NCI-H526 treated with DMSO at 0.1 percent for 48 hours (cell line): ENCODE measurements around the gene MAP3K7.
"Not testable (repeated sequence)": the region's sequence is repeated elsewhere in the genome, so short reads cannot be mapped to it uniquely, and the experiment has no call there.

ENCODE experiments used
- DNase-seq: peaks from one replicate; lab custom pipeline; 2025; lab: John Stamatoyannopoulos, UW

Gene MAP3K7

GRCh38 chr6:90578894-90579549, 7.8 kb downstream of the MAP3K7 start:
- DNase-seq: no peak

GRCh38 chr6:90575267-90575666, 11.6 kb downstream of the MAP3K7 start:
- no peak for DNase-seq

- DNase-seq: no peak
Measured at GRCh38 chr6:90574610-90575009, 12.3 kb downstream of the MAP3K7 start.

- DNase-seq: no peak
Measured at GRCh38 chr6:90573624-90574023, 13.2 kb downstream of the MAP3K7 start.

- no peak for DNase-seq
Measured at GRCh38 chr6:90572856-90573255, 14.0 kb downstream of the MAP3K7 start.

- no peak for DNase-seq
Measured at GRCh38 chr6:90569223-90569622, 17.6 kb downstream of the MAP3K7 start.

GRCh38 chr6:90567682-90568081, 19.2 kb downstream of the MAP3K7 start:
- not testable (repeated sequence) for DNase-seq

- DNase-seq: not testable (repeated sequence)
Measured at GRCh38 chr6:90562341-90562740, 24.5 kb downstream of the MAP3K7 start.

- no peak for DNase-seq
Measured at GRCh38 chr6:90559931-90560330, 26.9 kb downstream of the MAP3K7 start.

- no peak for DNase-seq
Measured at GRCh38 chr6:90557006-90557405, 29.9 kb downstream of the MAP3K7 start.

GRCh38 chr6:90547991-90548390, 38.9 kb downstream of the MAP3K7 start:
- DNase-seq: no peak

GRCh38 chr6:90547079-90547478, 39.8 kb downstream of the MAP3K7 start:
- no peak for DNase-seq

GRCh38 chr6:90545448-90545847, 41.4 kb downstream of the MAP3K7 start:
- no peak for DNase-seq

- no peak for DNase-seq
Measured at GRCh38 chr6:90544741-90545140, 42.1 kb downstream of the MAP3K7 start.

- no peak for DNase-seq
Measured at GRCh38 chr6:90544081-90544480, 42.8 kb downstream of the MAP3K7 start.

GRCh38 chr6:90541221-90541620, 45.7 kb downstream of the MAP3K7 start:
- no peak for DNase-seq

GRCh38 chr6:90538278-90539046, 48.4 kb downstream of the MAP3K7 start:
- DNase-seq: no peak

GRCh38 chr6:90537723-90538258, 49.1 kb downstream of the MAP3K7 start:
- no peak for DNase-seq

- no peak for DNase-seq
Measured at GRCh38 chr6:90537027-90537426, 49.8 kb downstream of the MAP3K7 start.

- DNase-seq: no peak
Measured at GRCh38 chr6:90536520-90536919, 50.4 kb downstream of the MAP3K7 start.

GRCh38 chr6:90534337-90535025, 52.4 kb downstream of the MAP3K7 start:
- no peak for DNase-seq

- DNase-seq: no peak
Measured at GRCh38 chr6:90533615-90534336, 53.1 kb downstream of the MAP3K7 start.
